Activated CD8-positive, alpha-beta memory T cell treated with anti-CD3 and anti-CD28 coated beads for 4 hours (primary cell): ENCODE results near the gene CPE.
"Not testable (repeated sequence)": the region's sequence is repeated elsewhere in the genome, so short reads cannot be mapped to it uniquely, and the experiment has no call there.

Experiments used
- DNase-seq, 2 donors: peaks; one replicate each; pipeline ENCODE4 v3.0.0-alpha.2; 2020; ENCODE audit warnings: low read depth in 2 of 2

CPE gene

GRCh38 chr4:165378745-165379677, at the start of gene CPE:
TSS of gene CPE (plus strand) at chr4:165379008. CDS start at chr4:165379222, 214 bp downstream.
- no peak for DNase-seq

DNA sequence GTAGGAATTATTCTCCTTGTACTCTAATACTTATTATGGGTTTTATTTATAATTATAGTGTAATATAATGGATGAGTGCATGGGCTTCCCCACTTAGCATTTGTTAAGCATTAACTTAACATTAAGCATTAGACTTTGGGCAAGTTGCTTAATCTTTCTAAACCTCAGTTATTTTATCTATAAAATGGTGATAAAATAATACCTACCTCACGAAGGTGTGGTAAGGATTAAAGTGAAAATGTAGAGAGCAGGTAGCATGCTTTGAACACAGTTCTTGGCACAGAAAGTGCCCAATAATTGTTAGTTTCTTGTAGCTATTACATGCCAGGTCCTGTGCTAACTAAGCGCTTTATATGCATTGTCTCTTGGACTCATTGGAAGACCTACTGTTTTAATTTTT, 48.7 kb upstream of the CPE start:
- no peak for DNase-seq

- DNase-seq = no peak
Observed at GRCh38 chr4:165330666-165331065, 48.1 kb upstream of the CPE start.

- DNase-seq = no peak
Observed at GRCh38 chr4:165331359-165331758, 47.4 kb upstream of the CPE start.

DNA sequence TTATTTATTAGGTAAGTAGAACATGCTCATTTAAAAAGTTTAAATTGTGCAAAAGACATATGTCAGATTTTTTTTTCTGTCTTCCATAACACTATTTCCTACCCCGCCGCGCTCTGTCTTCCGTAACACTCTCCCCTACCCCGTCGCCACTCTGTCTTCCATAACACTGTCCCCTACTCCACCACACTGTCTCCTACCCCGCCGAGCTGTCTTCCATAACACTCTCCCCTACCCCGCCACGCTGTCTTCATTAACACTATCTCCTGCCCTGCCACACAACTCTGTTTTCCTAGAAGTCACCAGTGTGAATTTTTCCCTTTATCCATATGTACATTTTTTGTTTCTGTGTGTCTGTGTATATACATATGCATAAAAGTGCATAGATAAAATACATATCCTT, 47.0 kb upstream of the CPE start:
- no peak for DNase-seq

DNA sequence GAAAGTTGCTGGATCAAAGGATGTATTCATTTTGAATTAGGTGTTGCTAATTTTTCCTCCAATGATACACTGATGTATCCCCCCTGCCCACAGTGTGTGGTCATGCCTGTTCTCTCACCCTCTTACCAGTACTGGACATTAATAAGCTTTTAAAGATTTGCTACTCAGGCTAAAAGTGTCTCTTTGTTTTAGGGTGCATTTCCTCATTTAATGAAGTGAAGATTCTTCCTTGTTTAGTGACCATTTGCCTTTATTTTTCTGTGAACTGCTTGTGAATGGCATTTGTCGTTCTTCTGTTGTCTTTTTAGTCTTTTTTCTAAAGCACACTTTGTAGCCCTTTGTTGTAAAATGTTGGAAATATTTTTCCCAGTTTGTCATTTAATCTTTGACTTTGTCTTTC, 46.3 kb upstream of the CPE start:
- no peak for DNase-seq

DNA sequence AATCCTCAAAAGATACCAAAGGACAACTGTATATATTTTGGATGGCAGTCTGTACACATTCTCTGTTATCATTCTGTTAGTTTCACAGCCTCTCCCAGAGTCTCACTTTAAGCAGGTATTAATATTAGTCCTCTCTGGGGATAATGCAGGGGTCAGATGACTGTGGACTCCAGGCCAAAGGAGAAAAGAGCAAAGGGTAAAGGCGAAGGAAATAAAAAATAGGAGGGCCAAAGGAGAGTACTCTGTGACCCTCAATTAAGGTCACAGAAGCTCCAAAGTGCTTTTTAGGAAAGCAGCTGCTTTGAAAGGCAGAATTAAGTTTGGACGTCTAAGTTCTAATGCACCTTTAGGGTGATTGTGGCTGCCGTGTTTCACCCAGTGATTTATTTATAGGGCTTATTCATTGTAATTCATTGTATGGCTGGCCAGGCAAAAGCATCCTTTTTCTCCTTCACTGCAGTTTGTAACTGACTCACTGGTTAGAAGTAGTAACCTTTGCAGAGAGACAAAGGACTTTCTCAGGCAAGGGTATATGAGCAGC, 43.6 kb upstream of the CPE start:
- no peak for DNase-seq

- DNase-seq = no peak
Observed at GRCh38 chr4:165336743-165337142, 42.1 kb upstream of the CPE start.

- not testable (repeated sequence) for DNase-seq
Observed at GRCh38 chr4:165342340-165342739, 36.5 kb upstream of the CPE start.

DNA sequence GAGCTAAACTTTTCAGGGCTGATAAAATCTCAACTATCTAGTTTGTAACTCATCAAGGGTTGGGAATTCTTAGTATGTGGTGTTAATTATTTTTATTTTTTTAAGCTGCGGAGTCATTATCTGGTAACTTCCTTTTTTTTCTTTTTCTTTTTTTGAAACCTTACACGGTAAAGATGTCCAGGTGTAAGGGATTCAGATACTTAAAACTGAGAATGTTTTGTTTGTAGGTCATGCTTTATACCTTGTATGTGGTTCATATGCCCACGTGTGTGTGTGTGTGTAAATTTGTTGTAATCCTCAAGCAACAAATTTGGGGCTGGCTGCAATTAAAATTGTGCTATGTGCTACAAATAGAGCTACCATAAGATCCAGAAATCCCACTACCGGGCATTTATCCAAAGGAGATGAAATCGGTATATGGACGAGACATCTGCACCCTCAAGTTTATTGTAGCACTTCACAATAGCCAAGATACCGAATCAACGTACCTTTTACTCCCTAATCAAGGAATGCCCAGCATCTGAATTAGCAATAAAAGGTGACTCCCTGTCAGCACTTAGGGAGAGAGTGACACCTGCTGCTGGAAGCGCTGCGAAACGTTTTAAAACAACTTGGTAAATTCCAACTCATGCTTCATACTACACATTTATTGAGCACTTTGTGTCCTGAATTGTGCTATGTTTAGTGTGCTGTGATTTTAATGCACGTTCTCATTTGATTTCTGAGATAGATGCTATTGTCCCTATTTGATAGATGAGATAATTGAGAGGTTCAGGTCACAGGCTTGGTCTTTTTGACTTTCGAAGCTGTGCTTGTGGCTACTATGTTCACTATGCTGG, 35.2 kb upstream of the CPE start:
- no peak for DNase-seq

GRCh38 chr4:165345666-165346417, 33.0 kb upstream of the CPE start:
- no peak for DNase-seq

DNA sequence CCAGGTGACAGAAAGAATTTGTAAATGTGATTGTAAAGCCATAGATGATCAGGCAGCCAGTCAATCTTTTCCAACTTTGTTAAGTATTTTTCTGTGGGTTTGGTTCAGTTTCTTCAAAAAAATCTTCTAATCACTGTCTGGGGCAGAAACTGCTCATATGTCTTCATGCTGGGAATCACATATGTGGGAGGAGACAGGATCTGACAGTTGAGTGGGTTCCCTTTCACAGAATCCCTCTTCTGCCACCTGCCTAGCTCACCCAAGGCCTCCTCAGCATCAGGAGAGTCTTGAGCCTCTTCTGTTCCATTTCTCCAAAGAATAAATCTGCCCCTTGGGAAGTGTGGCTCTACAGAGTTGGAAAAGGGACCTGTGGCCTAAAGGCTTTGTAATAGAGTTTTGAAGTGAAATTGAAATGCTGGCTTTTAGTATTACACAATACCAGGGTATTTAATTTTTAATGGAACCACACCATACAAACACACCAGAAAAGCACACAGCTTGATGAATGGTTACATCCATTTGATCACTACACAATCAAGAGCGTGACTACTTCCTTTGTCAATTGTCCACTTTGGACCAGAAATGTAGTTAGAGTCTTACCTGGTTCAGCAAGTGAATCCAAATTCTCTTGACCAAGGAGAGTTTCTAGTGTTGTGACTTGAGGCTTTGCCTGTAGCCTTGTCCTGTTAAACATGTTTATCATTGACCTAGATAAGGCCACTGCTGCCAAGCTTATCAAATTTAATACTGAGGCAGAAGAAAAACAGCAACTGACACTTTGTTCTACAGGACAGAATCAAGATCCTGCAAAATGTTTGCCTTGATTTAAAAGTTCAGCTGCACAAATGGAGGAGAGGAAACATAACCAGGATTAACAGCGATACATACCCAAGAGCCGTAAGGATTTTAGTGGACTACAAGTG, 30.9 kb upstream of the CPE start:
- DNase-seq = no peak

- no peak for DNase-seq
Observed at GRCh38 chr4:165351359-165352130, 27.3 kb upstream of the CPE start.

DNA sequence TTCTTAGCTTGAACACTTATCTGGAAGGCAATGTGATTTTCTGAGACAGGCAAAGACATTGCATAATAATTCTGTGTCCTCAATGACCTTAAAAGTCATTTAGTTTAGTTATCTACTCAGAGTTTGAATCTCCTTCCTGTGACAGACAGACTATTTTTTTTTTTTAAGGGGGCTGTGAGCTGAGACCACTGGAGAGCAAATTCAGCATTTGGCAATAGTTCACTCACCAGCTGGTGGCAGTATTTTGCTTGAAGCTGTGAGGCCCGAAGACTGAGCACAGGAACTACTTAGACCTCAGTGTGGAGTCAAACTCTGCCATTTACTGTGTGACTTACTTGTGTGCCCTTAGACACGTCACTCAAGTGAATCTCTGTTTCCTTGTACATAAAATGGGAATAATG, 22.9 kb upstream of the CPE start:
- no peak for DNase-seq

DNA sequence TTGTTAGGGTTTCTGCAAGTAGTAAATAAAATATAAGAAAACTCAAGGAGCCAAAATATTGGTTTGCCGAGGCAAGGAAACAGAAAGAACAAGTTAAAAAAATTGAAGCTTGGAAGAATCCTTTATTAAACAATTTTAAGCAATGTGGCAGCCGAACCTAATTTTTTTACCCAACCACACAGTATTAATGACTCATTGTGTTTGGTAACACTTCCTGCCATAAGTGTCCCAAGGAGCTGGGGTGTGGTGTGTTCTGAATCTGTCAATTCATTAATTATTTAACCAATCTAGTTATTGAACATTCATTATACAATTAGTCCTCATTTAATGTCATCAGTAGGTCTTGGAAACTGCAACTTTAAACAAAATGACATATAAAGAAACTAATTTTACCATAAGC, 19.3 kb upstream of the CPE start:
- DNase-seq = no peak

DNA sequence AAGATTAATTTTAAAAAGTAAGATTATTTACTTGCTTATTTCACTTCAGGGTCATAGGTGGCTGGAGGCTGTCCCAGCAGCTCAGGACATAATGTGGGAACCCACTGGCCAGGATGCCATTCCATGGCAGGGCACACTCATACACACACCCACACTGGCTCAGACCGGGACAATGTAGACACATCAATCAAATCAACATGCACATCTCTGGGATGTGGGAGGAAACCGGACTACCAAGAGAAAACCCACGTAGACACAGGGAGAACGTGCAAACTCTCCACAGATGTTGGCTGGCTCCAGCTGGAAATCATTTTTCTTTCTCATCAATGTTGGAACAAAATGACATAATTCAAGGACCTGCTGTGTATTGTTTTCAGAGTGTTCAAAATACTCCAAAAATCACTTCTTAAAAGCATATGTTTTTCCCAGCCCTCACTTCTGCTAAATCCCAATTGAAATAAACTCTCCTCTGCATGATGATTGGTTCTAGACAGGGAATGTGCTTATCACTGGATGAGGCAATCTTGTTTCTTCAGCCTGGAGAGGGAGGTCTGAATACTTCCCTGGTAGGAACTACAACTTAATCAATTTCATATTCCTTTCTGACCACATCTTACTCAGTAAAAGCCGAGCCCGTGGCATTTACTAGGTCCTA, 18.6 kb upstream of the CPE start:
- no peak for DNase-seq

DNA sequence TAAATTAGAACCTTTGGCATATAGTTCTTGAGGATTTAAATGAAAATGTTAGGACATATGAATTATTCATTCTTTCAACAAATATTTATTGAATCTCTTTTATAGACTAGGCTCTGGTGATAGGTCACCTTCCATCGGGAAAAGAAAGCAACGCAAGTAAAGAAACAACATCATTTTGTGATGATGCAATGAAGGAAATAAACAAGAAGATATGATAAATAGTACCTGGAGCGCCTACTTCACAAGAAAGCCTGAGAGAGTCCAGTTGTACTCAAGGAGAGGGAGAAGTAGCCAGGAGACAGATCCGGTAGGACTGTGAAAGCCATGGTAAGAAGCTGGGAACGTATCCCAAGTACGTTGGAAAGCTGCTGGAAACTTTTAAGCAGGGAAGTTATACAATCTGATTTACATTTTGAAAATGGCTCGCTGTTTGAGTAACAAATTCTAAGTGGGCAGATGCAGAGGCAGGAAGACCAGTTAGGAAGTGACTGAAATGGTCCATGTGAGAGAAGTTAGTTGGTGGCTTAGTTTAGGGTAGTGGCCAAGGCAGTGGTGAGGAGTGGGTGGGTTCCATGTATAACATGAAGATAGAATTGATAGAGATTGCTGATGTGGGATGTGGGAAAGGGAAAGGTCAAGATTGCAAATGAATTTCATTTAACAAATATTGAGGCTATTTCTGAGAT, 17.7 kb upstream of the CPE start:
- DNase-seq = no peak

- no peak for DNase-seq
Observed at GRCh38 chr4:165361810-165362209, 17.0 kb upstream of the CPE start.
